Gastrocnemius medialis (tissue), 4 donors: Measurements from ENCODE around the gene TRIM49C.
"Not testable (repeated sequence)": the region's sequence is repeated elsewhere in the genome, so short reads cannot be mapped to it uniquely, and the experiment has no call there.

Experiments used
- POLR2A ChIP-seq, 2 donors: fragments of 450-650 bp; IDR thresholded peaks; one replicate each; pipeline ENCODE4 v1.6.1; 2017; ENCODE audit warnings: antibody characterized with exemption in 2 of 2, mild to moderate bottlenecking in 2 of 2, moderate library complexity in 2 of 2
- TF ChIP-seq, protein P1 (sequence below), 5 experiments: fragments of 450-650 bp in 3 of 5; fragments of 200-600 bp in 2 of 5; sonication (generic) in 2 of 5; IDR thresholded peaks in 4 of 5; conservative IDR thresholded peaks in 1 of 5; 1 replicate in 4 of 5; 2 replicates in 1 of 5; pipeline ENCODE4 v1.5.1; 2016 to 2019; ENCODE audit warnings: antibody characterized with exemption in 5 of 5, mild to moderate bottlenecking in 3 of 5, moderate library complexity in 3 of 5

- TF ChIP-seq POLR2A (IDR thresholded peaks at IDR 0.05): not testable (repeated sequence)
- TF ChIP-seq, protein P1, sequence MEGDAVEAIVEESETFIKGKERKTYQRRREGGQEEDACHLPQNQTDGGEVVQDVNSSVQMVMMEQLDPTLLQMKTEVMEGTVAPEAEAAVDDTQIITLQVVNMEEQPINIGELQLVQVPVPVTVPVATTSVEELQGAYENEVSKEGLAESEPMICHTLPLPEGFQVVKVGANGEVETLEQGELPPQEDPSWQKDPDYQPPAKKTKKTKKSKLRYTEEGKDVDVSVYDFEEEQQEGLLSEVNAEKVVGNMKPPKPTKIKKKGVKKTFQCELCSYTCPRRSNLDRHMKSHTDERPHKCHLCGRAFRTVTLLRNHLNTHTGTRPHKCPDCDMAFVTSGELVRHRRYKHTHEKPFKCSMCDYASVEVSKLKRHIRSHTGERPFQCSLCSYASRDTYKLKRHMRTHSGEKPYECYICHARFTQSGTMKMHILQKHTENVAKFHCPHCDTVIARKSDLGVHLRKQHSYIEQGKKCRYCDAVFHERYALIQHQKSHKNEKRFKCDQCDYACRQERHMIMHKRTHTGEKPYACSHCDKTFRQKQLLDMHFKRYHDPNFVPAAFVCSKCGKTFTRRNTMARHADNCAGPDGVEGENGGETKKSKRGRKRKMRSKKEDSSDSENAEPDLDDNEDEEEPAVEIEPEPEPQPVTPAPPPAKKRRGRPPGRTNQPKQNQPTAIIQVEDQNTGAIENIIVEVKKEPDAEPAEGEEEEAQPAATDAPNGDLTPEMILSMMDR (IDR thresholded peaks at IDR 0.05 in 4 of 5, conservative IDR thresholded peaks at IDR 0.05 in 1 of 5): not testable (repeated sequence)
Observed at GRCh38 chr11:90088731-90089130, 57.8 kb downstream of the TRIM49C start.
